Left lung (tissue), 10 donors: Measurements from ENCODE around the gene SLC6A2. TPM values are rescaled to one million over a fixed set of nuclear protein-coding genes. Genes with fewer than 3 reads are reported as not detected.

Experiments used
- ATAC-seq: fragments of 200-7000 bp; cut with Tn5 transposase; one replicate; pipeline ENCODE4 v1.9.1; 2020; ENCODE audit warnings: moderate library complexity
- DNase-seq, 4 donors: peaks; one replicate each; pipeline ENCODE4 v3.0.0-alpha.2; 2013 to 2020
- H3K27ac ChIP-seq, 2 donors: fragments of 200-600 bp; sonication (generic) in 1 of 2; one replicate each; pipeline versions ENCODE4 v1.5.0 to v1.8.0; 2020 to 2021
- H3K27me3 ChIP-seq, 2 donors: fragments of 200-600 bp; sonication (generic) in 1 of 2; one replicate each; pipeline versions ENCODE4 v1.5.0 to v1.8.0; 2020 to 2021
- H3K36me3 ChIP-seq, 2 donors: fragments of 200-600 bp; sonication (generic) in 1 of 2; one replicate each; pipeline versions ENCODE4 v1.5.0 to v1.8.0; 2020 to 2021
- H3K4me1 ChIP-seq, 2 donors: fragments of 200-600 bp; one replicate each; pipeline ENCODE4 v1.8.0; 2021
- H3K4me3 ChIP-seq, 2 donors: fragments of 200-600 bp; sonication (generic) in 1 of 2; one replicate each; pipeline versions ENCODE4 v1.5.0 to v1.8.0; 2020 to 2021; ENCODE audit warnings: mild to moderate bottlenecking in 1 of 2
- H3K9me3 ChIP-seq, 2 donors: fragments of 200-600 bp; sonication (generic) in 1 of 2; one replicate each; pipeline versions ENCODE4 v1.5.0 to v1.8.0; 2020 to 2021
- intact Hi-C, 2 donors: fragments of 100-400 bp; cut with DNase I; formaldehyde crosslinking; loops; one replicate each; pipeline versions ENCODE4 v1.11.2 to v1.14.2; 2022
- polyA plus RNA-seq, 6 donors: library from polyadenylated mRNA; unstranded; fragments of 120-200 nt; gene quantifications; one replicate each; pipeline ENCODE4 v1.2.1, GENCODE V29; 2013; ENCODE audit not compliant: insufficient read length in 6 of 6
- total RNA-seq, 2 donors: library from RNA; stranded (reverse); fragmentation: NEBNext Ultra II Directional; extraction: Animal tissue kit (Norgen Biotek cat#: 25700); gene quantifications; one replicate each; pipeline ENCODE4 v1.2.1, GENCODE V29; 2021
- TF ChIP-seq, protein P1 (sequence below), 2 donors: fragments of 200-600 bp; sonication (generic) in 1 of 2; IDR thresholded peaks; one replicate each; pipeline versions ENCODE4 v1.5.0 to v1.8.0; 2021; ENCODE audit warnings: antibody characterized with exemption in 2 of 2
- donor health status: DM: no; HTN: yes; CAD: no.
- donor health status: DM: no; HTN: no; CAD: no.

SLC6A2 gene
- total and polyA plus RNA-seq, 8 donors: 0.10 TPM; not detected in 5

DNA sequence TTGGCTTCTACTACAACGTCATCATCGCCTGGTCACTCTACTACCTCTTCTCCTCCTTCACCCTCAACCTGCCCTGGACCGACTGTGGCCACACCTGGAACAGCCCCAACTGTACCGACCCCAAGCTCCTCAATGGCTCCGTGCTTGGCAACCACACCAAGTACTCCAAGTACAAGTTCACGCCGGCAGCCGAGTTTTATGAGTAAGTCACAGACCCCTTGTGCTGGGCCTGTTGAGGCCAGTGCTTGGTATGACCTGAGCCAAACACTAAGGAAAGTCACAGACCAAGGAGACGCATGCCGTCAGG, 16.1 kb downstream of the SLC6A2 start:
- Histone ChIP-seq H3K9me3 (no peaks in the 10 kb centered on the region), H3K4me3 (no peak overlapping the region), H3K27me3 (no peaks in the 10 kb centered on the region), H3K36me3 (no peaks in the 10 kb centered on the region), H3K4me1 (no peaks in the 10 kb centered on the region), H3K27ac (no peak overlapping the region)
- ATAC-seq (no peak), DNase-seq (no peak)
- TF ChIP-seq, protein P1, sequence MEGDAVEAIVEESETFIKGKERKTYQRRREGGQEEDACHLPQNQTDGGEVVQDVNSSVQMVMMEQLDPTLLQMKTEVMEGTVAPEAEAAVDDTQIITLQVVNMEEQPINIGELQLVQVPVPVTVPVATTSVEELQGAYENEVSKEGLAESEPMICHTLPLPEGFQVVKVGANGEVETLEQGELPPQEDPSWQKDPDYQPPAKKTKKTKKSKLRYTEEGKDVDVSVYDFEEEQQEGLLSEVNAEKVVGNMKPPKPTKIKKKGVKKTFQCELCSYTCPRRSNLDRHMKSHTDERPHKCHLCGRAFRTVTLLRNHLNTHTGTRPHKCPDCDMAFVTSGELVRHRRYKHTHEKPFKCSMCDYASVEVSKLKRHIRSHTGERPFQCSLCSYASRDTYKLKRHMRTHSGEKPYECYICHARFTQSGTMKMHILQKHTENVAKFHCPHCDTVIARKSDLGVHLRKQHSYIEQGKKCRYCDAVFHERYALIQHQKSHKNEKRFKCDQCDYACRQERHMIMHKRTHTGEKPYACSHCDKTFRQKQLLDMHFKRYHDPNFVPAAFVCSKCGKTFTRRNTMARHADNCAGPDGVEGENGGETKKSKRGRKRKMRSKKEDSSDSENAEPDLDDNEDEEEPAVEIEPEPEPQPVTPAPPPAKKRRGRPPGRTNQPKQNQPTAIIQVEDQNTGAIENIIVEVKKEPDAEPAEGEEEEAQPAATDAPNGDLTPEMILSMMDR (IDR thresholded peaks at IDR 0.05): no peak
- intact Hi-C loops: no loop called here

DNA sequence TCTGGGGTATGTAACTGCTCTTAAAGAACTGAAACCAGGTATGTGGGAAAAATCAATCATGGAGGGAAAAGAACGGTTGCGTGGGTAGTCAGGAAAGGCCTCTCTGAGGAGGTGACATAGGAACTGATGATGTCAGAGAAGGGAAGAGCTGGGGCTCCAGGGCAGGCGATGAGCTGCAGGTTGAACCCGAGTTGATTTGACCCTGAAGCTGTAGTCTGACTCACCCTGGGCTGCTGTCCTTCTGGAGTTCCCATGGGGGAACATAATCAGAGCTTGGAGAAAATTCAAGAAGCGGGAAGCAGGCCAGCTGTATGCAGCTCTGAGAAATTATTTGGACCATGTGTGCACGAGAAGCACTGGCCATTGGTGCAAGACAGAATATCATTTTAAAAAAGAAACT, 16.7 kb downstream of the SLC6A2 start:
- Histone ChIP-seq H3K4me1 (no peaks in the 10 kb centered on the region), H3K36me3 (no peaks in the 10 kb centered on the region), H3K27me3 (no peaks in the 10 kb centered on the region), H3K27ac (no peak overlapping the region), H3K4me3 (no peak overlapping the region), H3K9me3 (no peaks in the 10 kb centered on the region)
- DNase-seq (no peak), ATAC-seq (no peak)
- intact Hi-C loops: no loop called here
- TF ChIP-seq, protein P1 (IDR thresholded peaks at IDR 0.05): no peak

DNA sequence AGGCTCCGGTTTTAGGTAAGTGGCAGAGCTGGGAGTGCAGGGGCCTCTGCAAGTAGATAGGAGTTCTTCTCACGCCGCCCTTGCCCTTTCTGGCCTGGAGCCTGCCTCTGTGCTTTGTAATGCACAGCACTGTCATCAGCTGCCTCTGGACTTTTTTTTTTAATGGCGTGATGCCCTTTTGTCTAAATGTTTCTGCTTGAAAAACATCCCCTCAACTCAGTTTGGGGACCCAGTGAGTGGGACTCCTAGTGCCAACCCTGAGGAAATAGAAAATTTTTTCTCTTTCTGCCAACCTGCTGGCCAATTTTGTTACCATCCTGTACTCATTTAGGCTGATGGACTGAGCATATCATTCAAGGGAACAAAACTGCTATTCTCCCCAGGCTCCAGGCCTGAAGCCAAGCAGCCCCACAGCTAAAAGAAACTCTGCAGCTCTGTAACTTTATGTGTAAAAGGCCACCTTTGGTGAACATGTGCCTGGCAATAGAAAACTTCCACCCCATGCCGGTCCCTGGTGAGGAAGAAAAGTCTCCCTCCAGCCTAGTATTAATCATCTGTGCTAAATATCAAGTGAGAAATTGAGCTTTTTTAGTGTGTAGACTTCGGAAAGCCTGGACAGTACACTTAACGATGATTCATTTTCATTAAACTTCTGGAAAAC, 22.5 kb downstream of the SLC6A2 start:
- Histone ChIP-seq H3K27ac (no peak overlapping the region), H3K36me3 (no peaks in the 10 kb centered on the region), H3K4me3 (no peak overlapping the region), H3K27me3 (no peaks in the 10 kb centered on the region), H3K4me1 (no peaks in the 10 kb centered on the region), H3K9me3 (no peaks in the 10 kb centered on the region)
- TF ChIP-seq, protein P1 (IDR thresholded peaks at IDR 0.05): no peak
- ATAC-seq: no peak
- intact Hi-C loops: no loop called here
- no peak for DNase-seq

DNA sequence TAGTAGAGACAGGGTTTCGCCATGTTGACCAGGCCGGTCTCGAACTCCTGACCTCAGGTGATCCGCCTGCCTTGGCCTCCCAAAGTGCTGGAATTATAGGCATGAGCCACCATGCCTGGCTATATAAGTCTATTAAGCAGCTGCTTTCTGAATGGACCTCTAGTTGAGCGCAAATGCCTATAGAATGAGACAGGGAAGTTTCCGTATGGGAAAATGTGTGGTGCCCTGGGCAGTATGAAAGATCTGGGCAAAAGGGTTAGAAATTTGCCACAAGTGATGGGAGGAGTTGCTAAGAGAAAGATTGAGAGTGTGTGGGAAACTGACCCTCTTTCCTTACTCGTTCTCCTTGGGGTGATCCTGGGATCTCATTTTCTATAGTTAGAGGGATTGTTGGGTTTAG, 26.3 kb downstream of the SLC6A2 start:
- ATAC-seq: no peak
- Histone ChIP-seq H3K27me3 (no peaks in the 10 kb centered on the region), H3K27ac (no peak overlapping the region), H3K4me3 (no peak overlapping the region), H3K4me1 (no peaks in the 10 kb centered on the region), H3K36me3 (no peaks in the 10 kb centered on the region), H3K9me3 (peaks cover 0 to 5% of the 10 kb centered on the region in 2 donors)
- DNase-seq: no peak
- TF ChIP-seq, protein P1 (IDR thresholded peaks at IDR 0.05): no peak
- intact Hi-C loops: no loop called here

DNA sequence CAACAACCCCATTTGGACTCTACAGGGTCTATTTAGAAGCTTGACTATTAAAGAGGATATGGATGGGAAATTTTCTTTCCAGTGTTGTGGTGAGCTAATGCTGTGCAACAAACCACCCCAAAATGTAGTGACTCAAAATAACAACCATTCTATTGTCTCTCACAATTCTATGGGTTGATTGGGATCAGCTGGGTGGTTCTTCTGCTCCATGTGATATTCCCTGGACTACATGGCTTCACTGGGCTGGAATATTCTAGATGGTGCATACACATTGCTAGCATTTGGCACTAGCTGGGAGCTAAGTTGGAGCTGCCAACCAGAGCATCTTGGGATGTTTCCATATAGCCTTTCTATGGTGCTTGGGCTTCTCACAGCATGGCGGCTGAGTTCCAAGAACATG, 30.2 kb downstream of the SLC6A2 start:
- DNase-seq (no peak), ATAC-seq (no peak)
- Histone ChIP-seq H3K9me3 (peaks cover 0 to 5% of the 10 kb centered on the region in 2 donors), H3K27me3 (no peaks in the 10 kb centered on the region), H3K4me1 (no peaks in the 10 kb centered on the region), H3K4me3 (no peak overlapping the region), H3K27ac (no peak overlapping the region), H3K36me3 (no peaks in the 10 kb centered on the region)
- TF ChIP-seq, protein P1 (IDR thresholded peaks at IDR 0.05): no peak
- intact Hi-C loops: no loop called here
